H1 (cell line): ENCODE measurements around the gene ANKRD12. TPM values are rescaled to one million over a fixed set of nuclear protein-coding genes. Genes with fewer than 3 reads are reported as not detected.

Source experiments
- CTCF ChIA-PET: fragments of 300-600 bp; sonication (Branson Sonifier 250); formaldehyde crosslinking; loops from one replicate; lab custom pipeline; 2021; ENCODE audit not compliant: partially characterized antibody; lab: Charles Lee
- POLR2A ChIA-PET: fragments of 300-600 bp; sonication (Branson Sonifier 250); formaldehyde crosslinking; loops from one replicate; lab custom pipeline; 2021; ENCODE audit warnings: inconsistent platforms; ENCODE audit not compliant: partially characterized antibody; lab: Charles Lee
- DNase-seq, 2 experiments: peaks; one replicate each; pipeline versions ENCODE4 v3.0.0 to v3.0.0-alpha.2; 2010 to 2022; ENCODE audit warnings: low spot score in 2 of 2, low read depth in 1 of 2, mixed read lengths in 1 of 2
- FAIRE-seq: peaks from 2 replicates; lab custom pipeline; 2011; peaks lifted over from hg19 to GRCh38; lab: Jason Lieb, UNC
- H2AFZ ChIP-seq: 2 replicates; pipeline ENCODE4 v1.8.1; 2012; ENCODE audit warnings: low read length, inconsistent platforms
- H2AK5ac ChIP-seq: 2 replicates; pipeline ENCODE4 v1.6.1; 2013; ENCODE audit warnings: low read depth, low read length
- H2BK120ac ChIP-seq: replicated peaks from 2 replicates; pipeline ENCODE3; 2013; ENCODE audit warnings: low read depth, low read length, inconsistent platforms
- H2BK12ac ChIP-seq: 2 replicates; pipeline ENCODE4 v1.6.1; 2013; ENCODE audit warnings: low read depth, low read length
- H2BK15ac ChIP-seq: 2 replicates; pipeline ENCODE4 v1.6.1; 2013; ENCODE audit warnings: low read length
- H2BK20ac ChIP-seq: 2 replicates; pipeline ENCODE4 v1.6.1; 2013; ENCODE audit warnings: low read length
- H2BK5ac ChIP-seq: 2 replicates; pipeline ENCODE4 v1.6.1; 2013; ENCODE audit warnings: low read depth, low read length
- H3K14ac ChIP-seq: 2 replicates; pipeline ENCODE4 v1.6.1; 2013; ENCODE audit warnings: inconsistent platforms; ENCODE audit not compliant: insufficient read length
- H3K18ac ChIP-seq: 2 replicates; pipeline ENCODE4 v1.6.1; 2013; ENCODE audit warnings: low read length; ENCODE audit errors: extremely low read depth
- H3K23ac ChIP-seq: 2 replicates; pipeline ENCODE4 v1.6.1; 2013; ENCODE audit warnings: inconsistent platforms; ENCODE audit not compliant: insufficient read length
- H3K23me2 ChIP-seq: 2 replicates; pipeline ENCODE4 v1.6.1; 2013; ENCODE audit warnings: low read depth, low read length
- H3K27ac ChIP-seq: 2 replicates; pipeline ENCODE4 v1.6.1; 2011; ENCODE audit warnings: low read depth, low read length, inconsistent platforms
- H3K27me3 ChIP-seq, 4 experiments: replicated peaks in 1 of 4; 1 replicate in 1 of 4; 2 replicates in 3 of 4; pipeline versions ENCODE4 v1.6.1 to v1.8.1; 2011 to 2013; ENCODE audit warnings: low read length in 3 of 4, mild to moderate bottlenecking in 3 of 4, inconsistent platforms in 2 of 4, mixed read lengths in 2 of 4, moderate library complexity in 1 of 4; ENCODE audit not compliant: control insufficient read depth in 3 of 4, insufficient read depth in 3 of 4; ENCODE audit errors: extremely low read depth in 1 of 4
- H3K36me3 ChIP-seq, 4 experiments: 2 replicates each; pipeline versions ENCODE4 v1.6.1 to v1.8.1; 2011 to 2013; ENCODE audit warnings: mild to moderate bottlenecking in 4 of 4, low read length in 3 of 4, moderate library complexity in 2 of 4, control low read depth in 1 of 4, inconsistent platforms in 1 of 4; ENCODE audit not compliant: insufficient read depth in 4 of 4, control insufficient read depth in 2 of 4
- H3K4ac ChIP-seq: replicated peaks from 2 replicates; pipeline ENCODE3; 2013; ENCODE audit warnings: low read length, low read depth, mixed read lengths, inconsistent platforms; ENCODE audit not compliant: insufficient read length
- H3K4me1 ChIP-seq, 4 experiments: replicated peaks in 1 of 4; 1 replicate in 1 of 4; 2 replicates in 3 of 4; pipeline versions ENCODE4 v1.6.1 to v1.8.1; 2011 to 2013; ENCODE audit warnings: low read length in 3 of 4, inconsistent platforms in 2 of 4, mixed read lengths in 1 of 4; ENCODE audit not compliant: insufficient read depth in 4 of 4, control insufficient read depth in 3 of 4
- H3K4me2 ChIP-seq, 2 experiments: 2 replicates each; pipeline versions ENCODE4 v1.6.1 to v1.8.1; 2011 to 2013; ENCODE audit warnings: low read depth in 2 of 2, low read length in 2 of 2, control low read depth in 1 of 2, inconsistent platforms in 1 of 2, mild to moderate bottlenecking in 1 of 2; ENCODE audit not compliant: insufficient read depth in 1 of 2
- H3K4me3 ChIP-seq, 4 experiments: fragments of 200-600, 300-600 bp in 1 of 4; sonication (generic), shearing (Covaris generic), sonication (Bioruptor Twin) in 1 of 4; 2 replicates each; pipeline versions ENCODE4 v1.5.1 to v1.8.1; 2011 to 2016; ENCODE audit warnings: low read length in 4 of 4, low read depth in 3 of 4, control low read depth in 2 of 4, inconsistent platforms in 2 of 4, mild to moderate bottlenecking in 2 of 4, mixed read lengths in 1 of 4, moderate library complexity in 1 of 4; ENCODE audit not compliant: insufficient read depth in 2 of 4; ENCODE audit errors: extremely low read depth in 1 of 4
- H3K56ac ChIP-seq: replicated peaks from 2 replicates; pipeline ENCODE3; 2013; ENCODE audit warnings: low read depth, mild to moderate bottlenecking, mixed read lengths, low read length, inconsistent platforms; ENCODE audit not compliant: insufficient read length
- H3K79me1 ChIP-seq: 2 replicates; pipeline ENCODE4 v1.6.1; 2013; ENCODE audit warnings: low read depth, low read length, control low read depth
- H3K79me2 ChIP-seq, 2 experiments: 2 replicates each; pipeline versions ENCODE4 v1.6.1 to v1.8.1; 2012 to 2013; ENCODE audit warnings: low read length in 2 of 2, mild to moderate bottlenecking in 2 of 2, inconsistent platforms in 1 of 2; ENCODE audit not compliant: insufficient read depth in 2 of 2, control insufficient read depth in 1 of 2
- H3K9ac ChIP-seq, 4 experiments: replicated peaks in 1 of 4; 1 replicate in 1 of 4; 2 replicates in 3 of 4; pipeline versions ENCODE4 v1.6.1 to v1.8.1; 2011 to 2013; ENCODE audit warnings: low read depth in 3 of 4, low read length in 3 of 4, control low read depth in 2 of 4, mild to moderate bottlenecking in 2 of 4, moderate library complexity in 2 of 4, inconsistent platforms in 1 of 4; ENCODE audit errors: extremely low read depth in 1 of 4
- H3K9me3 ChIP-seq, 2 experiments: 2 replicates each; pipeline versions ENCODE4 v1.6.1 to v1.8.1; 2012 to 2013; ENCODE audit warnings: mild to moderate bottlenecking in 2 of 2, moderate library complexity in 2 of 2, control low read depth in 1 of 2, inconsistent platforms in 1 of 2, low read depth in 1 of 2, low read length in 1 of 2, mixed read lengths in 1 of 2; ENCODE audit not compliant: insufficient read depth in 2 of 2
- H4K20me1 ChIP-seq, 2 experiments: replicated peaks in 1 of 2; 2 replicates each; pipeline versions ENCODE3 to v1.8.1; 2011 to 2013; ENCODE audit warnings: inconsistent platforms in 2 of 2, low read length in 2 of 2, mild to moderate bottlenecking in 1 of 2; ENCODE audit not compliant: insufficient read depth in 2 of 2, control insufficient read depth in 1 of 2
- H4K5ac ChIP-seq: 2 replicates; pipeline ENCODE4 v1.6.1; 2013; ENCODE audit warnings: low read length, low read depth, mixed read lengths, inconsistent platforms; ENCODE audit not compliant: insufficient read length
- H4K8ac ChIP-seq: 2 replicates; pipeline ENCODE4 v1.8.0; 2013; ENCODE audit warnings: mild to moderate bottlenecking, moderate library complexity, low read length, inconsistent platforms; ENCODE audit not compliant: insufficient read depth; ENCODE audit errors: extremely low read depth
- H4K91ac ChIP-seq: replicated peaks from 2 replicates; pipeline ENCODE3; 2013; ENCODE audit warnings: low read length, mixed read lengths, inconsistent platforms; ENCODE audit not compliant: insufficient read length
- BCL11A ChIP-seq, 2 experiments: IDR thresholded peaks; one replicate each; pipeline ENCODE4 v1.6.1; 2011; ENCODE audit warnings: low read depth in 2 of 2, low read length in 2 of 2, mild to moderate bottlenecking in 2 of 2
- JUND ChIP-seq: IDR thresholded peaks from 2 replicates; pipeline ENCODE4 v1.6.1; 2011; ENCODE audit warnings: mild to moderate bottlenecking, improper control_type of control experiment, low read length
- RAD21 ChIP-seq, 2 experiments: IDR thresholded peaks in 1 of 2; conservative IDR thresholded peaks in 1 of 2; 2 replicates each; pipeline ENCODE4 v1.6.1; 2011; ENCODE audit warnings: low read depth in 2 of 2, low read length in 2 of 2, improper control_type of control experiment in 1 of 2, inconsistent platforms in 1 of 2, mild to moderate bottlenecking in 1 of 2, moderate library complexity in 1 of 2
- SIN3A ChIP-seq, 2 experiments: IDR thresholded peaks in 1 of 2; conservative IDR thresholded peaks in 1 of 2; 2 replicates each; pipeline ENCODE4 v1.6.1; 2011 to 2012; ENCODE audit warnings: low read length in 2 of 2, improper control_type of control experiment in 1 of 2, low read depth in 1 of 2, mild to moderate bottlenecking in 1 of 2
- YY1 ChIP-seq: IDR thresholded peaks from 2 replicates; pipeline ENCODE4 v1.6.1; 2011; ENCODE audit warnings: low read depth, mild to moderate bottlenecking, low read length
- WGBS, 2 experiments: shearing (Covaris generic) in 1 of 2; methylation state at CpG; one replicate each; pipeline versions ENCODE4 v1.1.6 to v1.1.7; 2013 to 2015; ENCODE audit warnings: low lambda C conversion rate in 2 of 2, mixed read lengths in 2 of 2, inconsistent platforms in 1 of 2, low coverage in 1 of 2, missing lambda C conversion rate in 1 of 2; ENCODE audit not compliant: insufficient replicate concordance in 2 of 2, insufficient coverage in 1 of 2, insufficient read length in 1 of 2; ENCODE audit errors: extremely low coverage in 1 of 2, missing lambda C conversion rate in 1 of 2; 5-methylcytosine and 5-hydroxymethylcytosine counted together
- polyA plus RNA-seq, 7 experiments: library from polyadenylated mRNA; depleted of rRNA in 3 of 7; stranded (reverse) in 5 of 7; unstranded in 2 of 7; fragments of >200 nt in 5 of 7; fragments of 200-250 nt in 2 of 7; gene quantifications; 1 replicate in 5 of 7; 2 replicates in 1 of 7; 4 replicates in 1 of 7; pipeline versions ENCODE4 v1.2.1 to v1.2.3, GENCODE V29; 2011 to 2013; ENCODE audit warnings: missing spikeins in 2 of 7, mixed read lengths in 2 of 7
- total RNA-seq: library from RNA; stranded (reverse); fragmentation: NEBNext Ultra II Directional; extraction: Animal tissue kit (Norgen Biotek cat#: 25700); gene quantifications from 2 replicates; pipeline ENCODE4 v1.2.1, GENCODE V29; 2021

Gene ANKRD12
- total and polyA plus RNA-seq, 2 of the 8 experiments (the other 6 are each of a cell fraction or from before 2014, with no cell fraction given) = 2.6 to 37.9 TPM

GRCh38 chr18:9221661-9222060, 85.1 kb downstream of the ANKRD12 start:
- Histone ChIP-seq H3K4me3 (no peak overlapping the region), H3K18ac (no peak overlapping the region), H3K79me1 (no peaks in the 10 kb centered on the region), H4K20me1 (no peaks in the 10 kb centered on the region), H3K4me2 (no peak overlapping the region), H3K14ac (no peak overlapping the region), H3K27me3 (no peaks in the 10 kb centered on the region), H3K56ac (no peak overlapping the region), H2AFZ (no peak overlapping the region), H3K23me2 (no peaks in the 10 kb centered on the region), H4K91ac (no peak overlapping the region), H2BK15ac (no peak overlapping the region), H3K79me2 (no peaks in the 10 kb centered on the region), H4K8ac (no peak overlapping the region), H3K4ac (no peak overlapping the region), H3K23ac (no peak overlapping the region), H2BK120ac (no peak overlapping the region), H3K4me1 (no peaks in the 10 kb centered on the region), H3K9me3 (no peaks in the 10 kb centered on the region), H2BK20ac (no peak overlapping the region), H2AK5ac (no peak overlapping the region), H3K36me3 (peaks cover 0 to 4% (median 1%) of the 10 kb centered on the region in 4 experiments; a peak in 3 of 8 replicates), H3K27ac (no peak overlapping the region), H2BK5ac (no peak overlapping the region), H2BK12ac (no peak overlapping the region), H4K5ac (no peak overlapping the region), H3K9ac (no peak overlapping the region)
- ChIA-PET CTCF (interaction anchor here (0.9 to 1.0 kb wide), 2 partner anchors 12 to 60 kb away, joined by 3 read pairs; no protein-coding TSS in a partner anchor), POLR2A (no interaction called here)
- TF ChIP-seq BCL11A (IDR thresholded peaks at IDR 0.05; ENCODE audit: low read depth in 2 of 2, low read length in 2 of 2) (no peak), YY1 (no peak), SIN3A (conservative IDR thresholded peaks at IDR 0.05 in 1 of 2, IDR thresholded peaks at IDR 0.05 in 1 of 2; ENCODE audit: low read depth in 1 of 2, low read length in 2 of 2) (no peak), RAD21 (IDR thresholded peaks at IDR 0.05 in 1 of 2, conservative IDR thresholded peaks at IDR 0.05 in 1 of 2; ENCODE audit: low read depth in 2 of 2, low read length in 2 of 2) (no peak), JUND (no peak)
- WGBS, 2 experiments = 92 to 100% methylated on average over 1 to 5 of the region's 5 CpGs
- FAIRE-seq (no peak), DNase-seq (no peak)
